ENCODE results near the gene ERN1.
"Not testable (repeated sequence)": the region's sequence is repeated elsewhere in the genome, so short reads cannot be mapped to it uniquely, and the experiment has no call there.

ERN1 gene

DNA sequence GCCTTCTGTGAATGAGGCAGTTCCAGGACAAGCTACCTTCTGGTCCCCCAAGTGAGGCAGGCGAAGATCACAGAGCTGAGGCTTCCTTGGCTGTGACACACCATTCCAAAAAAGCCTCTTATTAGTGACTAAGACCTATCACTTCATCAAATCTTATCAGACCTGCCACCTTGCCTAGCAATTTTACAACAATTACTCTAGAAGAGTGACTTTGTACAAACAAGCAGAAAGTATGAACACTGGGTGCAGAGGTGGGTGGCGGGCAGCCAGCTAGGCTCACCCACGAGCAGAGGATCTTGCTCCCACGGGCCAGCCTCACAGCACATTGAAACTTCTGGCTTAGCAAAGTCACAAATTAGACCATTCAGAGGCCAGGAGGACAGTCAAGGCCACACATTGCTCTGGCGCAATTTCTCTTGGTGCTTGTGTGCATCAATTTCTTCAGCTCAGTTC lies 107.3 kb downstream of the ERN1 start:
- DNase-seq = no peak

DNA sequence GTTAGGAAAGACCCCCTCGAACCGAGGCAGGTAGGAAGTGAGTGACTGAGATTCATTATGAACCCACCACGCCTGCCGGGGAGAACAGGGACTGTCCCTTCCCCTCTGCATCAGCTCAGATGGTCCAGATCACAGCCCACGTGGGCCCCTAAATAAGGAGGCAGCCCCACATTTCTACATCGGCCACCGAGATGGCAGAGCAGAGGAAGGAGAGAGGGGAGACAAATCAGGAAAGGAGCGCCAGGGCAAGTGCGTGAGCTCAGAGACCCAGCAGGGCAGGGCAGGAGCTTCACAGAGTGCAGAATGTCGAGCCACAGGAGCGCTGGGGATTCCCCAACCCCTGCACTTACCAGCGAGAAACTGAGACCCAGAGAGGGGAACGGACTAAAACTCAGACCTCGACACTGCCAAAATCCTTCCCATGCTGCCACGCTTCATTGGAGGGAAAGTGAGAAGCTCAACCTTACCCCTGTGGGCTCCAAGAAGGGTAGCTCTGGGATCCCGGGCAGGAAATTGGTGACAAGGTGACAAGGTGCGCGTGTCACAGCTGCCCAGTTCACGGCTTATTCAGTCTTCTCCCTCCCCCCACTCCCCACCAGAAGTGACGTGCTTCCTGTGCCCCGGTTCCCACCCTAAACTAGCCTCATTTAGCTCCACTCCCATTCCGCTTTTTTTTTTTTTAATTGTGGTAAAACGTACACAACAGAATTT lies 109.7 kb downstream of the ERN1 start, which contains the start of gene ICAM2:
TSS of gene ICAM2 (minus strand) at position 578 of the 711 bp plus-strand sequence. CDS start 13,942 bp downstream, outside the sequence.
- no peak for DNase-seq

DNA sequence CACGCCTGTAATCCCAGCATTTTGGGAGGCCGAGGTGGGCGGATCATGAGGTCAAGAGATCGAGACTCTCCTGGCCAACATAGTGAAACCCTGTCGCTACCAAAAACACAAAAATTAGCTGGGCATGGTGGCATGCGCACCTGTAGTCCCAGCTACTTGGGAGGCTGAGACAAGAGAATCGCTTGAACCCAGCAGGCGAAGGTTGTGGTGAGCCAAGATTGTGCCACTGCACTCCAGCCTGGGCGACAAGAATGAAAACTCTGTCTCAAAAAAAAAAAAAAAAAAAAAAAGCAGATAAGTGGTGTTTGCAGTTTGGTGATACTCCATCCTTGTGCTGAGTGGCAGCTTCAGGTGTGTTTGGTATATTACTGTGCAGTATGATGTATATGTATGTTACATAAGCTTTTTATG lies 110.4 kb downstream of the ERN1 start:
- DNase-seq = not testable (repeated sequence)

DNA sequence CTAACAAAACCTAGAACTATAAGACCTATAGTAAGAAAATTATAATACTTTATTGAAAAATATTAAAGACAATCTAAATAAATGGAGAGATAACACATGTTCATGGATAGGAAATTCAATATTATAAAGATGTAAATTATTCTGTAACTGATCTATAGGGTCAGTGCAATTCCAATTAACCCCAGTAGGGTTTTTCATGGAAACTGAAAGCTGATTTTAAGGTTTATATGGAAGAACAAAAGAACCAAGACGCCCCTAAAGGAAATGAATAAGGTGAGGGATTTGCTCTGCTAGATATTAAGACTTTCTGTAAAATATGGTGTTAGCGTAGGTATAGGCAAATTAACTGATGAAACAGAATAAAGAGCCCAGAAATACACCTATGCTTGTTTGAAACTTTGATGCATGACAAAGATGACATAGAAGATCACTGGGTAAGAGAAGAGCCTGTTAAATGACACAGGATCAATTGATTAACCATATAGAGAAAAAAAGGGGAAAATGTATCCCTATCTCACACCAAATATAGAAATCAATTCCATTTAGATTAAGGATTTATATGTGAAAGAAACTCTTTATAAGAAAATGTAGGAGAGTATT lies 112.5 kb downstream of the ERN1 start:
- DNase-seq = no peak

DNA sequence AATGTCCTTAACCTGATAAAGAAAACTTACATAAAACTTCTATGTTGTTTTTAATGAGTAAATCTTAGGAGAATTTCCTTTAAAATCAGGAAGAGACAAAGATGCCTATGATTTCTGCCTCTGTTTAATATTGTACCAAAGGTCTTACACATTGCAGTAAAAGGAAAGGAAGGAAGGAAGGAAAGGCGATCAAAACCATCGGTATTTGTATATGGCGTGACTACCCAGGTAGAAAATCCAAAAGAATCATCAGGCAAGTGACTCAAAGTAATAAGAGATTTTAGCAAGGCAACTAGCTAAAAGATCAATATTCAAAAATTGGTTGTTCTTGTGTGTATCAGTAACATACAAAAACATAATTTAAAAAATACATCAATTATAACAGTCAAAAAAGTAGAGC lies 113.0 kb downstream of the ERN1 start:
- no peak for DNase-seq

DNA sequence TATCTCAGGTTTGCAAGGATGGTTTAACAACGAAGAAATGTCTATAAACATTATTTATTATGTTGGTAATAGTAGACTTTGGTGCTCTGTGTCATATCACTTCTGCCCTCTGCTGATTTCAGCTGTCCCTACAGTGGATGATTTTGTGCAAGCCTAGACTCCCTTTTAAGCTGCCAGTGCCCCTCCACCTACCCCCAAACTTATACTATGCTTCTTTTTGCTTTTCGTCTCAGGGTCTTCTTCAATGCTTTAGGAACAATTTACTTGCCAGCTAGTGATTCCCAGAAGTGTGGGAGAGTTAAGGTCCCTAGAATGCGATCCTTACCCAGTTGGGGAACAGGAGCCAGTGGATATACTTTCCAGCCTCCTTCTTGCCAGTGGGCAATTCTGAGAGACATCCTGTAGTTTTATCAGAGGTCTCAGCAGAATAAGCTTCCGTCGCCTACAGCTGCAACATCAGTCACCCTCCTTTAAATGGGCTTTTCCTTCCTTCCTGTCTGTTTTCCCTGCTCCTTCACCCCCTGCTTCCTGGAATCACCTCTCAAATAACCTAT lies 113.6 kb downstream of the ERN1 start:
- DNase-seq = no peak

DNA sequence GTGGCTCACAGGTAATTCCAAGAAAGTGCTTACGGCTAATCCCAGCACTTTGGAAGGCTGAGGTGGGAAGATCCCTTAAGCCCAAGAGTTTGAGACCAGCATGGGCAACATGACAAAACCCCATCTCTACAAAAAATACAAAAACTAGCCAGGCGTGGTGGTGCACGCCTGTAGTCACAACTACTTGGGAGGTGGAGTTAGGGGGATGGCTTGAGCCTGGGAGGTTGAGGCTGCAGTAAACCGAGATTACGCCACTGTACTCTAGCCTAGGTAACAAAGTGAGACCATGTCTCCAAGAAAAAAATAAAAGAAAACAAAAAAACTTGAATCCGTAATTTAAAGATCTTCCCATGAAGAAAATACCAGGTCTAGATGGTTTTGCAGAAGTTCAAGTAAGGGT lies 114.5 kb downstream of the ERN1 start:
- no peak for DNase-seq

DNA sequence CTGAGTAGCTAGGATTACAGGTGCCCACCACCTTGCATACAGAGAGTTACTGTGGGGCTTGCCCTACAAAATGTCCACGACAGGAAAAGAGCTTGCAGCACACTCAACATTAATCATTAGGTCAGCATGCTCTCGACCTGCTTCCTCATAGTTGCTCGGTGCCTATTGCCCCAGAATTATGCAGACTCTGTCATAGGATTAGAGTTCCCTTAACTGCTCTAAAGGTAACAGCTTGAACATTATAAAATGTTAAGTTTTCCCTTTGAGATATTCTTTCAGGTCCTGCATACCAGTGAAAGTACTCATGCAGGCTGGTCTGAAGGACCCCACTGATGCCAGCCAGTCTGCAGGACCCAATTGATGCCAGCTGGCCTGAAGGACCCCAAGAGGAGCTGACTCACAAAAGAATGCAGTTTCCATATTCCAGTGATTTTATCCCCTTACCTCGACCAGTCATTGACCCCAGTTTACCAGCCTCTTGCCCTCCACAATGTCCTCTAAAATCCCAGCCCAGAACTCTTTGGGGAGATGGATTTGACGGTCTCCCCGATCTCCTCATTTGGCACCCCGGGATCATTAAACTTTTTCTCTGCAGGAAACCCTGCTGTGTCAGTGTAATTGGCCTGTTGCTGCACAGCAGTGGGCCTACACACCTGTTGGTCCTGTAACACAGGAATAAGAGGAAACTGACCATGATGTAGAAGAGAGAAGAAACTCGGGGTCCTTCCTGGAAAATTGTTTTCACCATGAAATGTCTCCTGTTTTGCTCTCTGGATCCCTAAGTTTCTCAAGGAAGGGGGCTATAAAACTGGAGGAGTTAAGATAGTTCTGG lies 120.2 kb downstream of the ERN1 start:
- no peak for DNase-seq

DNA sequence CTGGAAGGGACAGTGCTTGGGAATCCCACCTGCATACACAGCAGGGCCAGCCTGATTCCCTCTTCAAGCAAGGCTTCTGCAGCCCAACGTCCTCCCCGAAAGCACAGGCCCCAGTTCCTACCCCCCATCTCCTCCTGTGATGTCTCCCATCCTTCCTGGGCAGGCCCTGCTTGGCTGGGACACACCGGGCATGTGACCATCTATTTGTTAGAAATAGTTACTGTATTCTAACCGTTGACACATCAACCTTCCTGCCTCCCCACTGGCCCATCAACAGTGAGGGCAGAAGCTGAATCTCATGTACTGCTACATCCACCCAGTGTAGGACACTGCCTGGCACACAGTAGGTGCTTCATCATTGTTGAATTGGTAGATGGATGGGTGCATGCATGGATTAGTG lies 121.1 kb downstream of the ERN1 start:
- DNase-seq = no peak

DNA sequence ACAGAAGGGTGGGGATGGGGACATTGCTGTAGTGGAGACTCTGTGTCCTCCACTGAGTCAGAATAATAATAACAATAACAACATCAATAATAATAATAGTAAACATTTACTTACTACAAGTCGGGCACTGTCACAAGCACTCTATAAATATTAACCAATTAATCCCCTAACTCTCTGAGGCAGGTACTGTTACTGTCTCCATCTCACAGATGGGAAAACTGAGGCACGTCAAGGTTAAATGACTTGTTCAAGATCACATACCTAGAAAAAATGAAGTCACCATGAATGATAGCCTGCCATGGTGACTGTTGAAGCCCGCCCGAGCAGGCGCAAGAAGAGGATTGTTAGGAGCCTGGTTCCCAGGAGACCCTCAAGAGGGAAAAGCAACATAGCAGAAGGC lies 121.6 kb downstream of the ERN1 start:
- DNase-seq = no peak

DNA sequence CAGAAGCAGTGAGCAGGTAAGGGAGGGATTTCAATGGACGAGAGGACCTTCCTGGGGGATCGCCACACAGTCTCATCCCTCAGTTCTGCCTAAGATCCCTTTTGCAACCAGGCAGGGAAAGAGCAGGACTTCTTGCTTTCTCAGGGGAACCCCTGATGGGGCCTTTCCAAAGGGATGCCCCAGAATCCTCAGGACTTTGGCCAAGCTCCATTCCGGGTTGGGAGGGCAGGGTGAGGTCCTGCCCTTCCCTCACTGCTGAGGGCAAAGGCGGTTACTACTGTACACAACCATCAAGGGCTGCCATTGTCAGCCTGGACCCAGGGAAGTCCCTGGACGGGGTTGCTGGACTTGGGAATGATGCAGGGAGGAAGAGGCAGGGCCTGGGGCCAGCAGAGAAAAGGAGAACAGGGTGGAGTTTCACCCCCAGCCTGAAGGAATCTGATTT lies 122.1 kb downstream of the ERN1 start:
- DNase-seq = no peak

DNA sequence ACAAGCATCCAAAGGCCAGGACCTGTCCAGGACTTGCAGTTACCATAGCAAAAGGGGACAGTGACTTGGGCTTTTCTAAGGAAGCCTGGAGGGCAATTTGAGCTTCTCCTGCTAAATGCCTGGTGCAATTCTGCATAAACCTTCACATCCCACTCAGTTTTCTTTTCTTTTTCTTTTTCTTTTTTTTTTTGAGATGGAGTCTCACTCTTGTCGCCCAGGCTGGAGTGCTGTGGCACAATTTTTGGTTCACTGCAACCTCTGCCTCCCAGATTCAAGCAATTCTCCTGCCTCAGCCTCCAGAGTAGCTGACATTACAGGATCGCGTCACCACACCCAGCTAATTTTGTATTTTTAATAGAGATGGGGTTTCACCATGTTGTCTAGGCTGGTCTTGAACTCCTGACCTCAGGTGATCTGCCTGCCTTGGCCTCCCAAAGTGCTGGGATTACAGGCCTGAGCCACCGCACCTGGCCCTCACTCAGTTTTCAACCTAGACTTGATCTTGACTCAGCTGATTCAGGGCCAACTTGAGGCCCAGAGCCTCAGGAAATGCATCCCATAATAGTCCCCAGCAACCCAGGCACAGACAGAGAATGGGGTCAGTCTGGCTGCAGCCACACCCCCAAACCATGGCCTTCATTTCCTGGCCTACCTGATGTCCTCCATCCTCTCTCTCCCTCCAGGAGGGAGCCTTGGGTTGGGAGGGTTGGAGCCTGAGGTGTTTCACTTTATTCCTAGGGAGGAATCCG lies 122.7 kb downstream of the ERN1 start:
- DNase-seq = not testable (repeated sequence)

DNA sequence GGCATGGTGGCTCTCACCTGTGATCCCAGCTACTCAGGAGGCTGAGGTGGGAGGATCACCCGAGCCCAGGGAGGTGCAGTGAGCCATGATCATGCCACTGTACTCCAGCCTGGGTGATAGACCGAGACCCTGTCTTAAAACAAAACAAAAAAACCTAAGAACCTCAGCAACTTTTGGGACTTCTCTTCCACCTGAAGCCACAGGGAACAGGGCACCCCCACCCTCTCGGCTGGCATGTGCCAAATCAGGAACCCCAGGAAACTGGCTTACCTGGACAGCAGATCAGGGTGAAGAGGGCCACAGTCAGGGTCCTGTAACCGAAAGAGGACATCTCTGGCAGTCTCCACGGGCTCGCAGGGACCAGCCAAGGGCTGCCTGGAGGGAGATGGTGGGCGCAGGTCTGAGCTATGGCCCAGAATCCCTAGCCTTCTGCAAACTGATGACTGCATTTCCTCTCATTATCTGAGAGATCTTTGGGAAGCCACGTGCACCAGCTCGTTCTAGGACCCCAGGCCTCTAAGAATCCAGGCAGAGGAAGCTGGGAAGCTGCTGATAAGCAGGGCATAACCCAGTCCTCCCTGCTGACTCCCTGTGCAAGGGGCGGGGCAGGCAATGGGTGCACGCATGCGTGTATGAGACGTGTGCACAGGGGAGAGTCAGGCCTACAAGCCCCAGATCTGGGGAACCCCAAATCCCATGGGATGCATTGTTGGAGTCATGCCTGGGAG lies 123.4 kb downstream of the ERN1 start:
- no peak for DNase-seq

DNA sequence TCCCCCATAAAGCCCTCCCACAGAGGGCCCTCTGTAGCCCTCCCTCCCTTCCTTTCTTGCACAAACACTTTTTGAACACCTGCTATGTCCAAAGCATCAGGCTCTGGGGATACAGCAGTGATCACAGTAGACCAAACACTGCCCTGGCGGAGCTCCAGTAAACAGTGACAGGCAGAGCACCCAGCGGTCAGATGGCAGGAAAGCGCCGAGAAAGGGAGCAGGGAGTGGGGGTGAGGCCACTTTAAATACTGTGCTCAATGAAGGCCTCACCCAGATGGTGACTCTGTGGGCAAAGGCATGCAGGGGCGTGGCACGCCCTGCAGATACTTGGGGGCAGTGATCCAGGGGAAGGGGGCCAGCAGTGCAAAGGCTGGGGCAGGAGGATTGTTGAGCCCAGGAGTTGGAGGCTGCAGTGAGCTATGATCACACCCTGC lies 124.2 kb downstream of the ERN1 start:
- DNase-seq = peak; percentile 82

DNA sequence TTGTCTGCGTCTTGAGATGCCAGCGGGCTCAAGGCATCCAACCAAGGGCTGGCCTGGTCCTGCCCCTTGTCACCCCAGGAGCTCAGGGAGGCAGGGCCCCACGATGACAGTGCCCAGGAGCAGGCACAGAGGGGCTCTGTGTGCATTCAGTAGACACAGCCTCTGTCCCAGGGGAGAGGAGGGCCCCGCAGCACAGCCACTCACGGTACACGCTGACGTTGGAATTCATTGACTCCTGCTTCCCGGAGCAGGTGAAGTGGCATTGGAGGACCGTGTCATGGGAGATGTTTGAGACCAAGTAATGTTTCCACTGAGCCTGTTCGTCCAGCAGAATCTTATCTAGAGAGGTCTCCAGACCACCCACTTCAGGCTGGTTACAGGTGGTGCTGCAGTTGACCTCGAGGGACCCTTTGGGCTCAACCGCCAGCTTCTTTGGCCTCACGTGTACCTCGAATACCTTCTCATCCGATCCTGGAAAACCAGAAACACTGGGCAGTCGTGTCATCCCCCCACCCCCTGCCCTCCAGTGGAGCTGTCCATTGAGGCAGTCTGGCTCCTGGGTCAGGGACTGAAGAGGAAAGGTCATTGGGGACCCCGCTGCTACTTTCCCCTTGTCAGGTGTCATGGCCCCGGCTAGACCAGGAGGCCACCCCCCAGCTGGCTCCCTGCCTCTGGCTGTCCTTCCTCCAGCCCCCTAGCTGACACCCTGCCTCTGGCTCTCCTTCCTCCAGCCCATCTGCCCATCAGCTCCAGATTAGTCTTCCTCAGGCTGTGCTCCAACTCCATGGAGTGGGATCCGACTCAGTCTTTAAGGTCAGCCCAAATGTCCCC lies 124.8 kb downstream of the ERN1 start:
- no peak for DNase-seq

DNA sequence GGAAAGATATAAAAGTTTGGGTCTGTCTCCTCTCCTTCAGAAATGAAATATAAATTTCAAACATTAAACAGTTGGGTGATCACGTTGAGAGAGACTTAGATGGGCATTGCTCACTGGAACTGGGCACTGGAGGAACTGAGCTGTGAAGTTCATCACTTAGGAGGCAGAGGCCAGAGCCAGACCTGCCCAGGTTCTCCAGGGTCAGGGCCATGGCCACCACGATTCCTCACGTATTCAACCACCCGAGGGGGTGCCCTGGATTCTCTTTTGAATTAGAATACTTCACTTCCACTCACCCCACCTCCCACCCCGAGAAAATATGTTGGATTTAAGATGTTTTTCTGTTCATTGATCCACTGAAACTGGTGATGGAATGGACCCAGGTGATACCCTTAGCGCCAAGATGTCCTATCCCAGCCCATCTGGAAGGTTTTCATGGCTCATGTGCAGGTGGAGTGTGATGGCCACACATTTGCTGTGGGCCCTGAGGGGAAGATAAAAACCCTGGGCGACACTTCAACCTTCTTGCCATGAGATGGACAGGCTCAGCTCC lies 125.7 kb downstream of the ERN1 start:
- DNase-seq = no peak

DNA sequence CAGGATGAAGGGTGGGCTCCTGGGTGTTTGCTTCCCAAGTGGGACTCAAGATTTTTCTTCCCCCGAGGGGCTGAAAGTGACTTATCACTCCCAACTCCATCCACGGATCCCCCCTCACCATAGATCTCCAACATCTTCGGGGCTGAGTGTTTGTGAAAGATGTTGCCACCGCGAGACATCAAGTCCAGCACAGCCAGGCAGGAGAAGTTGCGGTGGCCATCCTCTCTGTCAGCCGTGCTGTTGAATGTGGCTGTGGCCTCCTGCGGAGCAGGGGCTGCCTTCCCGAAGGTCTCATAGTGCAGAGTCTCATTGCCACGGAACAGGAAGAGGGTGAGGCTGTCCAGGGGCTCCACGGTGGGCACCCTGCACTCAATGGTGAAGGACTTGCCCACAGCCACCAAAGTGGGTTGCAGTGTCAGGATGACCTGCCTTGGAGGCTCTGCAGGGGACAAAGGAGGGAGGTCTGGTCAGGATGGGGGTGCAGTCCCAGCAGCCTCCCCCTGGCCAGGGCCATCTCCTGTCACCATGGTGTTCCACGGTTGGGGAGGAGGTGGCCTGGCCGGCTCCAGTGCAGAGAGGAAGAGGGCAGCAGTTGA lies 126.3 kb downstream of the ERN1 start:
- no peak for DNase-seq

DNA sequence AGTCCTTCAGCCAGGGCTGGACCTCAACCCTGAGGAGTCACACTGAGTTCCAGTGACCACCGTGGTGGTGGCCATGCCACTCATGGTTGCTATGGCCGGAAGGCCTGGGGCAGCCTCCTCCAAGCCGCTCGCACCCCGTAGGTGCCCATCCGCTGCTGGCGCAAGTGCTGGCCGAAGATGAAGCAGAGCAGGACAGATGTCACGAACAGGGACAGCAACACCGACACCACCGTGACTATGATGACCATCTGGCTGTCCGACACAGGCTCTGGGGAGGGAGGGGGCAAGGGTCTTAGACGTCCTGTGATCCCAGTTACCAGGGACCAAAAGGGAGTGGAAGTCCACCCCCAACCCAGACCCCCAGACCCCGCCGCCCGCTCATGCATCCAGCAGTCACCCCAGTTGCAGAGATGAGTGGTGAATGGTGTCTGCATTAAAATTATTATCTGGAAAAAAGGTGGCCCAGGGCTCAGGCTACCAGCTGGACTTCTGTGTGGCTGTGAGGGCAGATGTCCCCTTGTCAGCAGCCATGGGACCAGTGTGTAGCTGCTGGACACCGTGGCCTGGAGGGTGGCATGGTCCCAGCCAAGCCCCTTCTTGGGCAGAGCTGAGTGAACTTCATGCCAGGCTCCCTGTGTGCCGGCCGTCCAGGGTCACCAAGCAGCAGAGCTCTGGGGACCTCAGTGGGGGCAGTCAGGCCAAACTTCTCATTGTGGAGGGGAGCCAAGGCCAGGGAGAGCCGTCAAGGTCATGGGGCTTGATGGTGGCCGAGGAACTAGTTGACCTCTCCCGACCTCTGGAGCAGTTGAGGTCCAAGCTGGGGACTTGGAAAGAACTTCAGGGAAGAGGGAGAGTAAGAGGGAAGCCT lies 127.1 kb downstream of the ERN1 start:
- no peak for DNase-seq
